Body of pancreas (tissue), 4 donors: ENCODE data around the gene TP53BP1. TPM values are rescaled to one million over a fixed set of nuclear protein-coding genes. Genes with fewer than 3 reads are reported as not detected.

Source experiments
- ATAC-seq: fragments of 150-250 bp; one replicate; pipeline ENCODE4 v1.9.1; 2016
- DNase-seq, 4 donors: peaks; one replicate each; pipeline ENCODE4 v3.0.0-alpha.2; 2019
- H3K27ac ChIP-seq, 4 donors: fragments of 200-600 bp; sonication (generic); 1 replicate in 3 of 4; 2 replicates in 1 of 4; pipeline versions ENCODE4 v1.5.1 to v1.6.1; 2016 to 2019; ENCODE audit warnings: mild to moderate bottlenecking in 1 of 4, mixed read lengths in 1 of 4, moderate library complexity in 1 of 4
- H3K27me3 ChIP-seq, 2 donors: fragments of 200-600 bp; sonication (generic); one replicate each; pipeline ENCODE4 v1.6.0; 2016; ENCODE audit warnings: mild to moderate bottlenecking in 1 of 2
- H3K36me3 ChIP-seq, 2 donors: fragments of 200-600 bp; sonication (generic); replicated peaks in 1 of 2; 2 replicates each; pipeline ENCODE4 v1.5.1; 2016; ENCODE audit warnings: low read depth in 2 of 2; ENCODE audit not compliant: insufficient read depth in 1 of 2
- H3K4me1 ChIP-seq: fragments of 200-600 bp; sonication (generic); one replicate; pipeline ENCODE4 v1.6.0; 2016
- H3K4me3 ChIP-seq, 2 donors: fragments of 200-600 bp; sonication (generic); 1 replicate in 1 of 2; 2 replicates in 1 of 2; pipeline ENCODE4 v1.5.1; 2016 to 2019
- H3K9me3 ChIP-seq, 3 donors: fragments of 200-600 bp; sonication (generic); 1 replicate in 2 of 3; 2 replicates in 1 of 3; pipeline ENCODE4 v1.5.1; 2016
- CTCF ChIP-seq, 7 experiments: fragments of 450-650 bp in 4 of 7; fragments of 200-600 bp in 3 of 7; sonication (generic) in 3 of 7; IDR thresholded peaks; one replicate each; pipeline ENCODE4 v1.5.1; 2016 to 2019; ENCODE audit warnings: antibody characterized with exemption in 7 of 7
- POLR2A ChIP-seq, 3 donors: fragments of 450-650 bp; IDR thresholded peaks; one replicate each; pipeline ENCODE4 v1.6.1; 2016; ENCODE audit warnings: antibody characterized with exemption in 3 of 3, mild to moderate bottlenecking in 2 of 3
- WGBS, 2 donors: methylation state at CpG; one replicate each; pipeline ENCODE4 v1.1.5; 2017; 5-methylcytosine and 5-hydroxymethylcytosine counted together
- intact Hi-C: fragments of 100-400 bp; cut with DNase I; formaldehyde crosslinking; loops from one replicate; pipeline ENCODE4 v1.15.1; 2023
- total RNA-seq, 2 donors: library from RNA; depleted of rRNA; stranded (reverse); fragments of >200 nt; gene quantifications; one replicate each; pipeline ENCODE4 v1.1.0, GENCODE V29; 2016

TP53BP1 gene
- total RNA-seq, 2 donors from 2014 or later: 12.5 to 17.5 TPM

GRCh38 chr15:43527802-43528541, 35.0 kb upstream of the TP53BP1 start:
- WGBS, 2 donors: 79% methylated on average over 7 to 12 of the region's 12 CpGs
- intact Hi-C loops: no loop called here
- ATAC-seq (no peak), DNase-seq (no peak)
- Histone ChIP-seq H3K9me3 (no peaks in the 10 kb centered on the region), H3K27me3 (no peaks in the 10 kb centered on the region), H3K27ac (no peak overlapping the region), H3K4me3 (no peak overlapping the region), H3K36me3 (no peaks in the 10 kb centered on the region), H3K4me1 (no peaks in the 10 kb centered on the region)
- no peak for TF ChIP-seq POLR2A (IDR thresholded peaks at IDR 0.05)
- no peak for TF ChIP-seq CTCF (IDR thresholded peaks at IDR 0.05)

DNA sequence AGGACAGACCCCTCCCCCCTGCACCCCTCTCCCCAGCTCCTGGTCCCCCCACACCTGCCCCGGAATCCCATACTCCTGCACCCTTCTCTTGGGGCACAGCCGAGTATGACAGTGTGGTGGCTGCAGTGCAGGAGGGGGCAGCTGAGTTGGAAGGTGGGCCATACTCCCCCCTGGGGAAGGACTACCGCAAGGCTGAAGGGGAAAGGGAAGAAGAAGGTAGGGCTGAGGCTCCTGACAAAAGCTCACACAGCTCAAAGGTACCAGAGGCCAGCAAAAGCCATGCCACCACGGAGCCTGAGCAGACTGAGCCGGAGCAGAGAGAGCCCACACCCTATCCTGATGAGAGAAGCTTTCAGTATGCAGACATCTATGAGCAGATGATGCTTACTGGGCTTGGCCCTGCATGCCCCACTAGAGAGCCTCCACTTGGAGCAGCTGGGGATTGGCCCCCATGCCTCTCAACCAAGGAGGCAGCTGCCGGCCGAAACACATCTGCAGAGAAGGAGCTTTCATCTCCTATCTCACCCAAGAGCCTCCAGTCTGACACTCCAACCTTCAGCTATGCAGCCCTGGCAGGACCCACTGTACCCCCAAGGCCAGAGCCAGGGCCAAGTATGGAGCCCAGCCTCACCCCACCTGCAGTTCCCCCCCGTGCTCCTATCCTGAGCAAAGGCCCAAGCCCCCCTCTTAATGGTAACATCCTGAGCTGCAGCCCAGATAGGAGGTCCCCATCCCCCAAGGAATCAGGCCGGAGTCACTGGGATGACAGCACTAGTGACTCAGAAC, 34.3 kb upstream of the TP53BP1 start:
- Histone ChIP-seq H3K4me3 (no peak overlapping the region), H3K27me3 (no peaks in the 10 kb centered on the region), H3K9me3 (no peaks in the 10 kb centered on the region), H3K27ac (no peak overlapping the region), H3K36me3 (no peaks in the 10 kb centered on the region), H3K4me1 (no peaks in the 10 kb centered on the region)
- ATAC-seq: no peak
- TF ChIP-seq CTCF (IDR thresholded peaks at IDR 0.05) (no peak), POLR2A (IDR thresholded peaks at IDR 0.05) (no peak)
- intact Hi-C loops: no loop called here
- 76 to 78% methylated on average over 6 to 8 of the region's 9 CpGs for WGBS, 2 donors
- no peak for DNase-seq

DNA sequence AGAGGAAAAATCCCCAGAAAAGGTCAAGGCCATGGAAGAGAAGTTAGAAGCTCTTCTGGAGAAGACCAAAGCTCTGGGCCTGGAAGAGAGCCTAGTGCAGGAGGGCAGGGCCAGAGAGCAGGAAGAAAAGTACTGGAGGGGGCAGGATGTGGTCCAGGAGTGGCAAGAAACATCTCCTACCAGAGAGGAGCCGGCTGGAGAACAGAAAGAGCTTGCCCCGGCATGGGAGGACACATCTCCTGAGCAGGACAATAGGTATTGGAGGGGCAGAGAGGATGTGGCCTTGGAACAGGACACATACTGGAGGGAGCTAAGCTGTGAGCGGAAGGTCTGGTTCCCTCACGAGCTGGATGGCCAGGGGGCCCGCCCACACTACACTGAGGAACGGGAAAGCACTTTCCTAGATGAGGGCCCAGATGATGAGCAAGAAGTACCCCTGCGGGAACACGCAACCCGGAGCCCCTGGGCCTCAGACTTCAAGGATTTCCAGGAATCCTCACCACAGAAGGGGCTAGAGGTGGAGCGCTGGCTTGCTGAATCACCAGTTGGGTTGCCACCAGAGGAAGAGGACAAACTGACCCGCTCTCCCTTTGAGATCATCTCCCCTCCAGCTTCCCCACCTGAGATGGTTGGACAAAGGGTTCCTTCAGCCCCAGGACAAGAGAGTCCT, 33.4 kb upstream of the TP53BP1 start:
- Histone ChIP-seq H3K27ac (no peak overlapping the region), H3K4me1 (no peaks in the 10 kb centered on the region), H3K9me3 (no peaks in the 10 kb centered on the region), H3K27me3 (no peaks in the 10 kb centered on the region), H3K4me3 (no peak overlapping the region), H3K36me3 (no peaks in the 10 kb centered on the region)
- WGBS, 2 donors: 79 to 81% methylated on average over 10 to 11 of the region's 11 CpGs
- DNase-seq: no peak
- intact Hi-C loops: no loop called here
- no peak for ATAC-seq
- no peak for TF ChIP-seq POLR2A (IDR thresholded peaks at IDR 0.05)
- TF ChIP-seq CTCF (IDR thresholded peaks at IDR 0.05): no peak

DNA sequence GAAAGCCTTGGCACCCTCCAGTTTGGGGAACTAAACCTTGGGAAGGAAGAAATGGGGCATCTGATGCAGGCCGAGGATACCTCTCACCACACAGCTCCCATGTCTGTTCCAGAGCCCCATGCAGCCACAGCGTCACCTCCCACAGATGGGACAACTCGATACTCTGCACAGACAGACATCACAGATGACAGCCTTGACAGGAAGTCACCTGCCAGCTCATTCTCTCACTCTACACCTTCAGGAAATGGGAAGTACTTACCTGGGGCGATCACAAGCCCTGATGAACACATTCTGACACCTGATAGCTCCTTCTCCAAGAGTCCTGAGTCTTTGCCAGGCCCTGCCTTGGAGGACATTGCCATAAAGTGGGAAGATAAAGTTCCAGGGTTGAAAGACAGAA, 32.2 kb upstream of the TP53BP1 start:
- Histone ChIP-seq H3K9me3 (no peaks in the 10 kb centered on the region), H3K27me3 (no peaks in the 10 kb centered on the region), H3K27ac (no peak overlapping the region), H3K4me3 (no peak overlapping the region), H3K4me1 (no peaks in the 10 kb centered on the region), H3K36me3 (no peaks in the 10 kb centered on the region)
- intact Hi-C loops: no loop called here
- WGBS, 2 donors: 69 to 80% methylated on average over 1 to 4 of the region's 4 CpGs
- no peak for ATAC-seq
- DNase-seq: no peak
- TF ChIP-seq CTCF (IDR thresholded peaks at IDR 0.05) (no peak), POLR2A (IDR thresholded peaks at IDR 0.05) (no peak)
